T-helper 22 cell (primary cell): ENCODE measurements around the gene AFF3.
"Not testable (repeated sequence)": the region's sequence is repeated elsewhere in the genome, so short reads cannot be mapped to it uniquely, and the experiment has no call there.

Experiments used
- DNase-seq: peaks from one replicate; pipeline ENCODE4 v3.0.0-alpha.2; 2020; ENCODE audit warnings: low read depth

AFF3 gene

DNA sequence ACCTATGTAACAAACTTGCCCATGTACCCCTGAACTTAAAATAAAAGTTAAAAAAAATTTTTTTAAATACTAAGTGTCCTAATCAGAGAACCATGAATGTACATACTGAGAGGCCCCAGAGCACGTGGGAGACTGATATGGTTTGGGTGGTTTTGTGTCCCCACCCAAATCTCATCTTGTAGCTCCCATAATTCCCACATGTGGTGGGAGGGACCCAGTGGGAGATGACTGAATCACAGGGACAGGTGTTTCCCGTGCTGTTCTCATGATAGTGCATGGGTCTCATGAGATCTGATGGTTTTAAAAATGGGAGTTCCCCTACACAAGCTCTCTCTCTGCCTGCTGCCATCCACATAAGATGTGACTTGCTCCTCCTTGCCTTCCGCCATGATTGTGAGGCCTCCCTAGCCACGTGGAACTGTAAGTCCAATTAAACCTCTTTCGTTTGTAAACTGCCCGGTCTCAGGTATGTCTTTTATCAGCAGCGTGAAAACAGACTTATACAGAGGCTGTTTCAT is 214.6 kb downstream of the AFF3 start:
- DNase-seq, result not testable (repeated sequence)

DNA sequence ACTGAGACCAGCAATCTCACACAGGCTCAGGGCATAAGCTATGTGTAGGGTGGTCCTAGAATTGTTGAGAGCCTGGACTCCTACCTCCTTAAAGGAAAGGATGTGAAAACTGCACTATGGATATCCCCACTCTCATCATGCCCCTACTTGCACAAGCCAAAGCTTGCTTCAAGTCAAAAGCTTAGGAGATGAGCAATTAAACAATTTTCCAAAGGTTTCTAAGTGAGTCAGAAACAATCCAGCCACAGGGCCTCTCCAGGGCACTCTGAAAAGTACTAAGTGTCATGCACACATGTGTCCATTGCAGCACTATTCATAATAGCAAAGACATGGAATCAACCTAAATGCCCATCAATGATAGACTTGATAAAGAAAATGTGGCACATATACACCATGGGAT is 215.4 kb downstream of the AFF3 start:
- no peak for DNase-seq

DNA sequence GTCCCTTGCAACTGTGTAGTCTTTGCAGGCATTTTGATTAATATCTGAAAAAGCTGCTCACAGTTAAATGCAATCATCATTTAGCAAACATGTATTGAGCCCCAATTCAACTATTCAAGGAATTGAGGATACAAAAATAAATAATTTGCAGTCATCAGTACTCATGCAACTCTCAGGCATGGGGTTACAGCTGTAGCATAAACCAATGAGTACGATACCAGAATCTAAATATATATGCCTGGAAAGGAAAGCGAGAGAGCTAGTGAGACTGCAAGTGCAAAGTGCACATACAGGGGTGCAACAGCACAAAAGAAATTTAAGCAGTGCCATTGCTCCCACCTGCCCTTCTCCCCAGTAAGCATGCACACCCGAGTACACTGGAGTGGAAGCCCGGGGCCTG is 216.4 kb downstream of the AFF3 start:
- DNase-seq, result no peak

DNA sequence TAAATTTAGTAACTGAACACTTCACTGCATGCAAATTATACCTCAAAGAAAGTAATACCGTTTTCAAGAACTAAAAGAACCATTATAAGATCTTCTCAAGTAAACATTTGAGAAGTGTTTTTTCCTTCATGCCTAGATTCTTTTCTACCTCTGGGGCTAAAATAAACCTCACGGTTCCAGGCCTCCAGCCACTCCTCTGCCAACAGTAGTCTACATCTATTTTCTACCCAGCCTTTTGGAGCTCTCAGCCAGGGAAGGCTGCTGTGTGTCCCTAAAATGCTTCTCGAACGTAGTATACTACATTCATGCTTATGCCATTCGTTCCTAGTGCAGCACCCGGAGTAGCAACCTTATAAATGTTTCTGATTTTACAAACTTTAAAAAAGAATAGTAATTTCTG is 219.7 kb downstream of the AFF3 start:
- DNase-seq, result no peak

DNA sequence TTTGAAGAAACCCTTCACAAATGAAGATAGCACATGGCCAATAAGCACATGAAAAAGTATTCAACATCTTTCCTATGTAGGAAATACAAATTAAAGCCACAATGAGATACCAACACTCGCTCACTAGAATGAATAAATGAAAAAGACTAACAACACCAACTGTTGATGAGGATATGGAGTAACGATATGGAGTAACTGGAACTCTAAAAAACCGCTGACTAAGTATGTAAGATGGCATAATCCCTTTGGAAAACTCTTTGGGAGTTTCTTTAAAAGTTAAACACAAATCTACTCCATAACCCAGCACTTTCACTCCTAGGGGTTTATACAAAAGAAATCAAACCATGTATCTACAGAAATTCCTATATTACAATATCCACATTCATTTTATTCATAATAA is 220.5 kb downstream of the AFF3 start:
- DNase-seq, result no peak

DNA sequence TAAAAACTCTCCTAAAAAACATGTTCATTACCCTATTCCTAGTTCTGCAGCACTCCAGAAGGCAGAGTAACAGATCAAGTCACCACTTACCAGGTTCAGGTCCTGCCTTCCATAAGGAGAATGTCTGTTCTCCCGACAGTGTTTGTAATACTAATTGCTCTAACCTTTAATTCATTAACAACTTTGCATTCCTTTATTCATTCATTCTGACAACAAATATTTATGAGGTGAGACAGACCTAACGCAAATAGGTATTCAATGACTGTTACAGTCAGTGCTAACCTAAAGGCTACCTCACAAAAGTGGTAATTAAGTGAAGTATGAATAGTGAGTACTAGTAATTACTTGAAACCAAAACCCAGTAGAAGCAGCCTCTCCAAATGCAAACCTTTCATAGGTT is 224.0 kb downstream of the AFF3 start:
- no peak for DNase-seq

DNA sequence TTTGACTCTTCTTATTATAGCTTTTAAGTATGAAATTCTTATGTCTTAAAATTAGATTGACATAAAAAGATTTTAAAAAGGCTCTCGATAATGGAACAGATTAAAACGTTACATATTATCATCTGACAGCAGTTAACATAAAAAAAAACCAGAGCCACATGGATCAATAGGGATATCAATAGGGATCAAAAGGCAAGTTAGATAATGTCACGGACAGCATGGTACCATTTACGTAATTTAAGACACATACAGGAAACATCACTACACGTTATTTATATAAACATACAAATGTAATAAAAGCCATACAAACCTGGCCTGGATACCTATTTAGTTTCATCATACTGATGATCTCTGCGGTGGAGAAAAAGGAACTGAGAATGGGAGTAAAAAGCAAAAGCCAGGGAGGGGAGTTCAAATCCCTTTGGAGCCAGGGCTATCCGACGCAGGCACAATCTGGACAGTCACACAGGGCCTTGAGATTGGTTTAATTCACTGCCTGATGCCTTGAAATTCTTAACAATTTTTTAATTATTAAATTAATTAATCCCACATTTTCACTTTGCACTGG is 227.2 kb downstream of the AFF3 start:
- no peak for DNase-seq

DNA sequence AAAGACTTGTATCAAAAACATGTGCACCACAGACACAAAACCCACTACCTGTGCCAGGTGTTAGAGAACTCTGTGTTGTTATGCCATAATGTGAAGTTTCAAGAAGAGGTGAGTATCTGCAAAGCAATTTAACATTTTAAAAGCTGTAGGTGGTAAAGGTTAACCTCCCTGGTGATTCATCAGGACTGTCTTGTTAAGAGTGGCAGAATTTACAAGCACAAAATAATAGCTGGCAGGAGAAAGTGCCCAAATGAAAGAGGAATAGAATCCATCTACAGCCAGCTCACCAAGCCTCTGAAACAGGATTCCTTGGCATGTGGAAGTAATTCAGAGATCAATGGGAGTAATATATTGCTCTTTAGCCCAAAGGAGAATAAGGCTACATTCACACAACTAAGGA is 230.7 kb downstream of the AFF3 start:
- DNase-seq, result no peak

DNA sequence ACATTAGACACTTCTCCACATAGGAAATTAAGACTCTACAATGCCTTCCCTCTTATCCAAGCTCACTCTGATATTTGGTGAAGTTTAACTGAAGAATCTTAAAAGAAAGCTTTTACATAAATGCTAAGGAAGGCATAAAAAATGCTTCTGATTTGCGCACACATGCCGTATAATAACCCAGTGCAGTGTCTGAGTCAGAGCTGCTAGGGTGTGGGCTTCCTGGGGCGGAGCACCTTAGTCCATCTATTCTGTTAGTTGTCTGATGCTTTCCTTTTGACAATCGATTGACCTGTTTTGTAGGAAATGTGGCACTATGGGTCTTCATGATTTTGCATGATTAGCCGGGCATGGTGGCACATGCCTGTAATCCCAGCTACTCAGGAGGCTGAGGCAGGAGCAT is 231.5 kb downstream of the AFF3 start:
- DNase-seq, result no peak

DNA sequence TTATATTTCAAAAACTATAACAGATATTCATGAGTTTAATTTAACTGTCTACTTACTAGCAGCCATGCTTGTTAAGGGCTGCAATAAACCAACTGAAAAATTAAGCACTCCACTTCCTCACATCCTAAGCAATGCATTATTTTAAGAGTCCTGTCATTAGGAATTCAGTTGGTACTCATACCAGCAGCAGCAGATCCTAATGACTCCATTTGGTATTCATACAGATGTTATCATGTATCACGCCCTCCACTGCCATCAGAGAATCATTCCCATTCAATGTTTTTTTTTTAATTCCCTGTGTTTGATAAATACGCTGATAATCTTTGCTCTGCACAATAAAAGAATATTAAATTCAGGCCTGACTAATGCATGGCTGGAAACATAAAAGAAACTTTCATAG is 236.8 kb downstream of the AFF3 start:
- DNase-seq, result no peak

DNA sequence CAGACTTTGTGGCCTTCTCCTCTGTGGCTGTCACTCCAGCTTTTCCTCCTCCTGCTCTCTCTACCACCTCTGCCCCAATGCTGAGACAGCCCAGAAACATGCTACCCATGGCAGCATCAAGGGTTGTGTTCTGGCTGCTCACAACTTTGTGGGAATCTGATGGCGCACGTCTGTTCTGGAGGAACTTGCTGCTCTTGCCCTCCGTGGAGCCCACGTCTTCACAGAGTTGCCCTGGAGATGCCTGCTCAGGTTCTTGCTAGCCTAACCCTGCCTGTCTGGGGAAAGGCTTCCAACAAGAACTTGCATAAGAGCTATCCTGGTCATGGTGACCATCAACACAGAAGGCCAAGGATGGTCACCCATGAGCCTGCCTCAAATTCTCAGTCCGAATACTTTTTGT is 237.4 kb downstream of the AFF3 start:
- DNase-seq, result no peak

DNA sequence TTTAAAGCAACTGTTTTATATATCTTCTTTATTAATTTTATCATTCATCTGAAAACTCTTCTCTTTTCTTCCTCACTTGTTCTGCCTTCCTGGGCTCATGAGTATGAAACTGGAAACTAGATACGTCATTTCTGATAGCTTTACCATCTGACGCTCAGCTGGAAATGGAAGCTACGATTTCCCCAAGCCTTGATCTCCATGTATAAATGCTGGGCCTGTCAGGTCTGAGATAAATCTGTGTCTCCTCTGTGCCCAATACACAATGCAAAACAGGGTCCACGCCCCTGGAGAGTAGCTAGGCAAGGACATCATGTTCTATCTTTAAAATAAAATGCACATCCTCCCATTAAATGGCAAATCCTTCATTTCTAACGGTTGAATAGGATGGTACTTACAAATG is 238.4 kb downstream of the AFF3 start:
- no peak for DNase-seq

DNA sequence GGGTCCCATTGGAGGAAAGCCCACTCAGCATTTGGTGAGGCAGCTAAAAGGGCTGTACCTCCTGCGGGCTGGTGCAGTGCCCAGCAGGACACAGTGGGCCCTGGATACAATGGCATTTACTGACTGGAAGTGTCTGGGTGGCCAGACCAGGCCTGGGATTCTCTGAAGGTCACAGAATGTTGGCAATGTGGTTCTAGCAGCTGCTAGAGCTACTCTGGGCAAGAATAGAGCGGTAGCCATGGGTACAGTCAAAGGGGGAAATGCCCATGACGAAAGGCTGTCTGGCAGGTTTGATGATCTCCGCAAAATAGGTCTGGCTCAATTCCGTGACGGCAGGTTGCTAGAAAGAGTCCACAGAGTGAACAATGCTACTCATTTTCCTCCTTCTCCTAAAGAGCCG is 241.8 kb downstream of the AFF3 start:
- no peak for DNase-seq

DNA sequence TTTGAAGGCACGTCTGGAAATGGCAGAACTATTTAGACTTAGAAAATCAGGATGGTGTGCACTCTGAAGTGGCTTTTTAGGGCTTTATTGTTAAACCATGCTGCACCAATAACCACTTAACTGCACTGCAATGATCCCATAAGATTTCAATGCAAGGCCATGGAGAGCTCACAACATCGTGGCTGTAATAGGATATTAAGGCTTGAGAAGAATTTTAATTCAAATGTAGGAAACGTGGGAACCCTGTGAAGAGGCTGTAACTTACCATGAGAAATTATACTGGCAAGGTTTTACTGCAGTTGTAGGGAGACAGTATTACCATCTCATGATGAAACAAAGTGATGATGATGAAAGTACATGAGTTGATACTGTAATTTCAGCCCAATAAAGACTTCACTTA is 242.5 kb downstream of the AFF3 start:
- no peak for DNase-seq

DNA sequence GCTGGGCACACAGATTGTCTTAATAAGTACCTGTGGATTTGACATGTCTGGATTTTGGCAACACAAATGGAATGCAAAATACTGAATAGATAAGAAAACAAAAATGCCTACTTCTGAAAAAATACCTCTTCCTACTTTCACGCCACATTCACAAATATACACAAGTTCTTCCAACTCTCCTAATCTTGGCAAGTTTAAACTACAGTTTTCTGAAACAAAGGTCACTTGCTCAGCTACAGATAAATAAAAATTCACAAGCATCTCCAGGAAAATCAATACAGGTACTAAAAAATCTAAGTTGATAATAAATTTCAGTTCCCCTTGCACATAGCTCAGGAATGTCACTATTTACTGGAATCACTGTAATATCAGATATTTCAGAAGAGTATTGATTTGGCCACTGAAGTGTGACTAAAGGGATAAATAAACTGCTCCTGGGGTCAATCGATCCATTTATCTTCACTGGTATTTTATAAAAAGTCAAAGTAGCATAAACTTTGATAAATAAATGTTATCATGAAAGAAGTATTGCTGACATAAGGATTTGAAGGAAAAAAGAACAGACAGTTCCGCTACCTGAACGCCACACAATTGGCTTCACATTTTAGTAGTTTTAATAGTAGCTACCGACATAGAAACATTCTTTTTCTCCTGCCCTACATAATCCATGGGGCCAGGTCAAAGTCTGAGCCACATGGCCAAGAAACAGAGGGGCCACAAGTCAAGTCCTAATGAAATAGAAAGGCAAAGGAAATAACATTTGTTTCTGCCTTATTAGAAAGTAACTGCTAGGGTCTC is 243.1 kb downstream of the AFF3 start:
- no peak for DNase-seq

DNA sequence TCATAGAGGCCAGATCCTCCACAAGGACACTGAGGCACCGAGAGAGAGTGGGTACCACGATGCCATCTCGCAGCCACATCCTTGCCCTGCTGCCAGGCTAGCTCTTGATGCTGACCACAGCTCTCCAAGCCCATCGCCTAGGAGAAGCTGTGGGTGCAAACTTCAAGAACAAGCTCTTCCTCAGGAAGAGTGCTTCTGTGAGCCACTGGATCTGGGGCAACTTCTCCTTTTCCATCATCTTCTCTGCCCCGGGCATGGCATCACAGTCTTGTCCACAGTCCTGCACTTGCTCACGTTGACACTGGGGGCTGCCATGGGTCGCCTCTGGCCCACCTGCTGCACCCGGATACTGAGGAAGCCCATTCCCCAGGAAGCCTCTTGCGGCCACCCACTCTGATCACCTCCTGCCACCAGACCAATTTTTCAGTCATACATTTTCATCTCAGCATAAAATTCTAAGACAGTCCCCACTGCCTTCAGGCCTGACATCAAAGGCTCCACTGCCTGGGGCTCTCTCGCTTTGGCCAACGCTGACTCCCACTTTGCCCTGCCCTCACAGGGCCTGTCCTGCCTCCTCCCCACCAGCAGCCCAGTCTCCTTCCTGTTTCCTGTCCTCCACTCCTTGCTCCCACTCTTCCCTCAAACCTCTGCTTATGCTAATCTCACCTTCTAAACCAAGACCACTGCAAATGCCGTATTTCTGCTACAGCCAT is 243.9 kb downstream of the AFF3 start:
- no peak for DNase-seq

DNA sequence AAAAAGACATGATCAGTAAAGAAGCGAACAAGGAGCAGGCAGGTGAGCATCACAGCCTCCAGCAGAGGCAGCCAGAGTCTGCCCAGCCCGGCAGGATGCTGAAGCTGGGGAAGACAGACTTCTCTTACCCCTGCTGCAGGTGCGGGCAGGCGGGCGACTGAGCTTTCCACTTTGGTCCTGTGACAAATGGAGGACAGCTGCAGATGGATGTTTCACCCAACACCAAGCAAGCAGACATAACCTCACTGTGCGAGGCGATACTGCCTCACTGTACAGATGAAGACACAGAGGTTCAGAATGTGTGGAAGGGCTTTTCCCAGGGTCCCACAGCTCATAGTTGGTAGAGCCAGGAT is 251.0 kb downstream of the AFF3 start:
- no peak for DNase-seq

DNA sequence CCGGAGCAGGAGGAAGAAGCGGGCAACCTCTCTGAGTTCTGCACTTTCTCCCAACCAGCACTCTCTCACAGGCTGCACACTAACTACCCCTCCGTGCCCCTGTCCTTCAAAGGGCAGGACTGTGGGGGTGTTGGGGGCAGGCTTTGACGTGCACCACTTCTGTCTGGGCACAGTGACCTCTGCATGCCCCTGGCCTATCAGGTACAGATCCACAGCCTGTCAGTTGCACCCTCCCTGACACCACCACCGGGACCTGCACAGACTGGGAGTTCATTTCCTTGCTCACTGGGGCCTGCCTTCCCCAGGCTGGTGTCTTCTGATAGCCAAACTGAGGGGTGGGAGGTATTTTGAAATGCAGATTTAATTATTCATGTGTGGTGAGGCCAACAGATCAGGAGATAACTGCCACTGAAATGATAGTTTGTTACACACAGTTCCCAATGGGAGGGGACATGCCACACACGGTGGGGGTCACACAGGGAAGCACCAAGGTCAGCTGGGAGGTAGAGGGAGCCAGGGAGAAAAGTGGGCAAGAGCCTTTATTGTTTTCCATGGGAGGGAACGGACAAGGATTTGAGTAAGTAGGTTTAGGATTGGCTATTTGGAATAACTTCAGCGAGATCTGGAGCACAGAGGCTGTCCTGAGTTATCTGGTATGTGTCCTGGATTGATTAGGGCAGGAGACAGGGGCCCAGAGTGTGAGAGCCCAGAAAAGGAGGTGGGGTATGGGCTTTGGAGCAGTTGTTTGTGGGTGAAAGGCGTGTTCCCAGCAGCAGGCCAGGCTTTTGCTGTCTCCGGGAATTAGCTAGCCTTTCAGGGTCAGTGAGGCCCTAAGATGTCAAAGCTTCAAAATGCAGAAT is 251.6 kb downstream of the AFF3 start:
- DNase-seq, result no peak

DNA sequence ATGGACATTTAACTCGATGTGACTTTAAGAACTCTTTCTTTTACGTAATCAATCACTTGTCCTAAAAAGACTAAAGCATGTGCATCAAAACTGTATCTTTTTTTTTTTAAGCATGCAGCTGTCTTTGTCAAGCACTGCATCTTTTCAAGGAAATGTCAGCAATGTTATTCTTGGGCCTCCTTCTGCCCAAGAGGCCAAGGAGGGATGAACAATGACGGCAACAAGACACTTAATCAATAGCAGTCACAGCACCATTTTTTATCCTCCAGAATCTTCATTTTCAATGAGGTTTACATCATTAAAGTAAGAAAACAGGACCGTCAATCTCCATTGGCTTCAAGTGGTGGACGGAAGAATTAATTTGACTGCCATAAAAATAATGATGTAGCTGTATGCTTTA is 253.8 kb downstream of the AFF3 start:
- no peak for DNase-seq

DNA sequence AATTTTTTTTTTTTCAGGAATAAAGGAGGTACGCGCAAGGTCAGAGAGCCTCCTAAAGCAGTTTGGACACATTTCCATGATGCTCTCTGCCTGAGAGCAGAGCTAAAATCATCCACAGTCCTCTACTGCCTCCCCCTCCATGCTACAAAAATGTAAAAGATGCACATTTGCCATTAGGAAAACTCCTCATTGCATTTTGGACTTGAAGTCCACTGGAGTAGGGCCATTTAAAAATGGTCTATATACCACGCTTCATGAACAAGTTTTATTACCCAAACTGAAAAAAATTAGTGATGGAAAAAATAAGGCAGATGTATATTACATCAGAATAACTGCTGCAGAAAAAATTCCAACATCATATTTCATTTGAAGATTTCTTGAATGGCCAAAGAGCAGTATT is 256.0 kb downstream of the AFF3 start:
- no peak for DNase-seq

DNA sequence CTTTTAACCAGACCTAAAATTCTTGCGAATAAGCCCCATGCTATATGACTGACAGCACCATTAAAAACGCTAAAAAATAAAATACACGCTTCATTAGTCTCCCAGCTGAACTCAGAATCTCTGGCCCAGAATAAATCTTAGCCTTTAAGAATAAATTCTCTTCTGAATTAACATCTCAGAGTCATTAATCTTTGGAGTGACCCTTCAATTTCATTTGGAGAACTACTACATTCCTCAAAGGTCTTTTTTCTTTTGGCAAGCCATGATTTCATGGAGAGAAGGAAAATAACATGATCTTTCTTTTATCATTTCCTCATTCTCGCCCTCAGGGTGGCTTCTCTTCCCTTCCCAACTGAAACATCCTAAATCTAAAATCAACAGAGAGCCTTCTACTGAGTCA is 259.0 kb downstream of the AFF3 start:
- DNase-seq, result no peak

DNA sequence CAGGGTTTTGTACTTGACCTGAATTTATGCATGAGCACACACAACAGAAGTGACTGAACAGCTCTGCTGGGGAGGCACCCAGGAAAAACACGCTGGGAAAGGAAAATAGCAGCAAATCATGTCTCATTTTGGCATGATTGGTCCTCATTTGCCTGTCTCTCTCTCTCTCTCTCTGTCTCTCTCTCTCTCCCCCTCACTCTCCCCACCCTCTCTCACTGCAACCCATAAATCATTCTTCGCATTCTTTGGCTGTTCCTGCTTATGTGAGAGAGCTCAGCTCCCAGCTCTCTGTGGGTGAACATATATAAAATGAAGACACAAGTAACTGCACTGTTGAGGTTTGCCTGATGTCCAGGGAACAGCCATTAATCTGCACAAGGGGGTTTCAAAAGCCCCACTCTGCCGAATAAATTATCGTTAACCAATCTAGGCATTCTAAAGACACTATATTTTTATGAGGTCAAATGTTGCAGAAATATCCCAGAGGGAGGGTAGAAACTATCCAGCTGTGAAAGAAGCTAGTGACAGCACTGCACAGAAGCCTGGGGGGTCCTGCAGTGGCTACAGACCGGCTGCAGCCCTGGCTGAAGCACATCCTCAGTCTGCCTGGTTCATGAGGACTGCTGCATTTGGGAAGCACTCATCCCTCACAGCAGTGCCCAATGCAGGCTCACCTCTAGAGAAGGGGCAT is 260.3 kb downstream of the AFF3 start:
- no peak for DNase-seq
